Measurements from ENCODE around the gene C14orf180. TPM values are rescaled to one million over a fixed set of nuclear protein-coding genes. Genes with fewer than 3 reads are reported as not detected.

C14orf180 gene
- total RNA-seq, 2 donors from 2014 or later: 1.1 to 5.1 TPM

GRCh38 chr14:104602933-104603325, 23.4 kb downstream of the C14orf180 start:
- H3K4me3 ChIP-seq: no peak overlapping the region
- TF ChIP-seq CTCF (IDR thresholded peaks at IDR 0.05): no peak
- H3K36me3 ChIP-seq: no peaks in the 10 kb centered on the region
- H3K4me1 ChIP-seq (ENCODE audit: control insufficient read depth in 1 of 2, low read depth in 2 of 2): peaks cover 0 to 7% of the 10 kb centered on the region in 2 donors
- ATAC-seq (ENCODE audit: insufficient number of reproducible peaks, low FRiP score, low read depth) (no peak), DNase-seq (ENCODE audit: low spot score) (no peak)
- no peaks in the 10 kb centered on the region for H3K9me3 ChIP-seq
- H3K27ac ChIP-seq: no peak overlapping the region
- H3K27me3 ChIP-seq (replicated peaks; ENCODE audit: insufficient read depth): peaks cover 5% of the 10 kb centered on the region

GRCh38 chr14:104603711-104604401, 24.3 kb downstream of the C14orf180 start:
- Histone ChIP-seq H3K27ac (no peak overlapping the region), H3K36me3 (no peaks in the 10 kb centered on the region), H3K27me3 (replicated peaks; ENCODE audit: insufficient read depth) (peaks cover 5% of the 10 kb centered on the region), H3K4me1 (ENCODE audit: control insufficient read depth in 1 of 2, low read depth in 2 of 2) (peaks cover 0 to 7% of the 10 kb centered on the region in 2 donors), H3K9me3 (no peaks in the 10 kb centered on the region), H3K4me3 (peak overlapping the region; percentile 29)
- no peak for TF ChIP-seq CTCF (IDR thresholded peaks at IDR 0.05)
- no peak for DNase-seq (ENCODE audit: low spot score)
- no peak for ATAC-seq (ENCODE audit: insufficient number of reproducible peaks, low FRiP score, low read depth)

GRCh38 chr14:104604458-104605449, 25.2 kb downstream of the C14orf180 start, which contains the start of gene TMEM179:
Gene TMEM179, minus strand, starts transcription at chr14:104604772. Its CDS starts 31 bp downstream, at chr14:104604741.
- Histone ChIP-seq H3K27ac (no peak within 1 kb of the TSS), H3K36me3 (no peaks in the 10 kb centered on the region), H3K9me3 (no peaks in the 10 kb centered on the region), H3K4me3 (peak within 1 kb of the TSS; percentile 29), H3K4me1 (ENCODE audit: control insufficient read depth in 1 of 2, low read depth in 2 of 2) (peaks cover 0 to 7% of the 10 kb centered on the region in 2 donors), H3K27me3 (replicated peaks; ENCODE audit: insufficient read depth) (peaks cover 5% of the 10 kb centered on the region)
- DNase-seq (ENCODE audit: low spot score) (no peak), ATAC-seq (ENCODE audit: insufficient number of reproducible peaks, low FRiP score, low read depth) (no peak)
- TF ChIP-seq CTCF (IDR thresholded peaks at IDR 0.05): no peak

- no peak overlapping the region for H3K27ac ChIP-seq
- H3K36me3 ChIP-seq: no peaks in the 10 kb centered on the region
- H3K4me1 ChIP-seq (ENCODE audit: control insufficient read depth in 1 of 2, low read depth in 2 of 2): no peaks in the 10 kb centered on the region
- no peak overlapping the region for H3K4me3 ChIP-seq
- TF ChIP-seq CTCF (IDR thresholded peaks at IDR 0.05): no peak
- no peaks in the 10 kb centered on the region for H3K9me3 ChIP-seq
- H3K27me3 ChIP-seq (replicated peaks; ENCODE audit: insufficient read depth): no peaks in the 10 kb centered on the region
- ATAC-seq (ENCODE audit: insufficient number of reproducible peaks, low FRiP score, low read depth) (no peak), DNase-seq (ENCODE audit: low spot score) (no peak)
Observed at GRCh38 chr14:104609666-104610065, 30.1 kb downstream of the C14orf180 start.

GRCh38 chr14:104610749-104611310, 31.3 kb downstream of the C14orf180 start:
- TF ChIP-seq CTCF (IDR thresholded peaks at IDR 0.05): no peak
- H3K9me3 ChIP-seq: no peaks in the 10 kb centered on the region
- DNase-seq (ENCODE audit: low spot score): no peak
- no peaks in the 10 kb centered on the region for H3K36me3 ChIP-seq
- ATAC-seq (ENCODE audit: insufficient number of reproducible peaks, low FRiP score, low read depth): no peak
- no peak overlapping the region for H3K4me3 ChIP-seq
- no peaks in the 10 kb centered on the region for H3K27me3 ChIP-seq (replicated peaks; ENCODE audit: insufficient read depth)
- no peaks in the 10 kb centered on the region for H3K4me1 ChIP-seq (ENCODE audit: control insufficient read depth in 1 of 2, low read depth in 2 of 2)
- no peak overlapping the region for H3K27ac ChIP-seq

Measured in thoracic aorta (tissue), 2 donors.